Eye (tissue), 1 donor: Measurements from ENCODE around the gene DDX49.
A peak's percentile ranks its signal among the peaks of the same experiment; 100 is the strongest.
"Not testable (repeated sequence)": the region's sequence is repeated elsewhere in the genome, so short reads cannot be mapped to it uniquely, and the experiment has no call there.

Source experiments
- DNase-seq: peaks from one replicate; pipeline ENCODE4 v3.0.0-alpha.2; 2015

Gene DDX49

DNA sequence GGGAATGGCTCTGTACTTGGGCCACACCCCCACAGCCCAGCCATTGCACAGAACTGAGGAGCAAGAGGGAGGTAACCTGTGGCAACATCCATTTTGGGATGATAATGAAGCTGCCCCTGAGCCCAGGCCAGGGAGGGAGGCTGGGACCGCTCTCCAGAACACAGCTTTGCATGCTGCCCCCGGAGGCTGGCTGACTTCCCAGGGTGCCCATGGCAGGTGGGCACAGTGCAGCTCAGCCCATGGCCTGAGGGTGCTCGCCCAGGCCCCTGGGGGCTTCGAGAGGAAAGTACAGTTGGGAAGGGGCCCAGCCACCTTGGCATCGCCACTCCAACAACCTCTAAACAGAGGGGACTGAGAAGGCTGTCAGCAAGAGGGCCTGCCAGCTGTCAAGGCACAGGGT is 6.0 kb upstream of the DDX49 start:
- DNase-seq = no peak

DNA sequence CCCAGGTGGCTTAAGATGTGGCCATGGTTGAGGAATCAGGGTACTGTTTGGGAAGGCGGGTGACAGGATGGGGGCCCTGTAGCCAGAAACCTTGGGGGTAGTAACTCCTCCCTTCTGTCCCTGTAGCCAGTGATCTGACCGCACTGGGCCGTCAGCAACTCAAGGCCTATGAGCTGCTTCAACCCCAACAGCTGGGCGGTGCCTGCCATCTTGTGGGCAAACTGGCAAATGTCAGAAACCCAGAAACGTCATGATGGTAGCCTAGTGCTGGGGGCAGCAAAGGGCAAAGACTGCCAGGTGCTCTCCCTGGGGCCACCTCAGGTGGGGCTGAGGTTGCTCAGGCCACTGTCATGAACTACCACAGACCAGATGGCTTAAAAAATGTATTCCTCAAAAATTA is 3.9 kb upstream of the DDX49 start:
- DNase-seq = peak; percentile 65

DNA sequence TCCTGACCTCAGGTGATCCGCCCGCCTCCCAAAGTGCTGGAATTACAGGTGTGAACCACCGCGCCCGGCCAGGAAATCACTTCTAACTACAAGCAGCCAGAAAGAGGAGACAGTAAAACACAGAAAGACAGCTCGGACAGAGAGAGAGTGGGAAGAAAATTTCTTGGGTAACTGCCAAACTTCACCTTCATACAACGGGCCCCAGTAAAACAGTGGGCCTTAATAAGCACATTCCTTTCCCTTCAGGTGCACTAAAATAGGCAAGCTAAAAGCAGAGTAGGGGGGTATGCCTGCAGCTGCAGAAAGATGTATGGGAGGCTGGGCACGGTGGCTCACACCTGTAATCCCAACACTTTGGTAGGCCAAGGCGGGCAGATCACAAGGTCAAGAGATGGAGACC is 1.9 kb upstream of the DDX49 start:
- DNase-seq = not testable (repeated sequence)

DNA sequence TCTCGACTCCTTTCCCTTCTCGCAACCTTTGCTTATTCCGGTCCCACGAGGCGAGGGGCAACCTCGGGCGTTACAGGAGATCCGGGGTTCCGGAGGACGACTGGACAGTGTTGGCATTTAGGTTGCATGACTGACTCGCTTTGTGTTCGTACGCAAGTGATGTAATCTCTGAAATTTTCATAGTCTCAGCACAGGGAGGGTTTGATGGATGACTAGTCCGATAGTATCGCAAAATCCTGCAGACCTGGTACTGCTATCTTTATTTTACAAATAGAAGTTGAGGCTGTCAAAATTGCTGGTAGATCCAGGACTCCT is 342 bp downstream of the DDX49 start:
- DNase-seq = no peak

DNA sequence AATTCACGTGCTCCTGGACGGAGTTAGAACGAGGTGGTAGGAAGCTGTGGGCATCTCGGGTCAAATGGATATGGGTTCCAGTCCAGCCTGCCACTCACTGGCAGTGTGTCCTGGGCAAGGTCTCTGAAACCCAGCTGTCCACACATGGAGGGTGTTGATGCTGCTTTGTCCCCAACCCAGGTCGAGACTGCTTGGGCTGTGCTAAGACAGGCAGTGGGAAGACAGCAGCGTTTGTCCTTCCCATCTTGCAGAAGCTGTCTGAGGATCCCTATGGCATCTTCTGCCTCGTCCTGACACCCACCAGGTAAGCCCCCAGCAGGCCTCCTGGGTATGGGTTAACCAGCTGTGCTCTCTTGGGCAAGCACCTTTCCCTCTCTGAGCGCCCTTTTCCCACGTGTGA is 885 bp downstream of the DDX49 start:
- DNase-seq = no peak

DNA sequence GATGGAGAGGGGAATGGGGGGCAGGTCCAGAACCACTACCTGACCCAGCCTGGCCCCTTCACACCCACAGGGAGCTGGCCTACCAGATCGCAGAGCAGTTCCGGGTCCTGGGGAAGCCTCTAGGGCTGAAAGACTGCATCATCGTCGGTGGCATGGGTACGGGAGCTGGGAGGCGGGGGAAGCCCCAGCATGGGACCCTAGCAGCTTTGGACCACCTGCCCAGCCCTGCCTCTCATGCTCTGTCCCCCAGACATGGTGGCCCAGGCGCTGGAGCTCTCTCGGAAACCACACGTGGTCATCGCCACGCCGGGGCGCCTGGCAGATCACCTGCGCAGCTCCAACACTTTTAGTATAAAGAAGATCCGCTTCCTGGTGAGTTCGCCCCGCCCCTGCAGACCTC is 2.1 kb downstream of the DDX49 start:
- DNase-seq = no peak

DNA sequence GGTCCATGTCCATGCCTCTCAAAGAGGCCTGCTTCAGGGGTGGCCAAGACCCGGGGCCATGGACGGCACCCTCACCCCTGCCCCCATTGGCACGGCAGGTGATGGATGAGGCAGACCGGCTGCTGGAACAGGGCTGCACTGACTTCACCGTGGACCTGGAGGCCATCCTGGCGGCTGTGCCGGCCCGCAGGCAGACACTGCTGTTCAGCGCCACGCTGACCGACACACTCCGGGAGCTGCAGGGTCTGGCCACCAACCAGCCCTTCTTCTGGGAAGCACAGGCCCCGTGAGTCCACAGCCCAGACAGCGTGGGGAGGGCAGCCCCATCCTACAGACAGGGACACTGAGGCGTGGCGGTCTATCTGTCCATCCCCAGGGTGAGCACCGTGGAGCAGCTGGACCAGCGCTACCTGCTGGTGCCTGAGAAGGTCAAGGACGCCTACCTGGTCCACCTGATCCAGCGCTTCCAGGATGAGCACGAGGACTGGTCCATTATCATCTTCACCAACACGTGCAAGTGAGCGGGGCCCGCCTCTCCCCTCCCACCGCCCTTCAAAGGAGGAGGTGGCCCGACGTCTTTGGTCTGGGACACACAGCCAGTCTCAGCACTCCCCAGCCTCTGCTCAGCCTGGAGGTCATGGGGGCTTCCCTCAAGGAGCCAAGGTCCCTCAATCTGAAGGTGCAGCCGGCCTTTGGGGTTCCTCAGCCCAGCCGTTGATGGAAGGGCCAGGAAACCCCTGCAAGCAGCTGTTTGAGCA is 2.9 kb downstream of the DDX49 start:
- no peak for DNase-seq

DNA sequence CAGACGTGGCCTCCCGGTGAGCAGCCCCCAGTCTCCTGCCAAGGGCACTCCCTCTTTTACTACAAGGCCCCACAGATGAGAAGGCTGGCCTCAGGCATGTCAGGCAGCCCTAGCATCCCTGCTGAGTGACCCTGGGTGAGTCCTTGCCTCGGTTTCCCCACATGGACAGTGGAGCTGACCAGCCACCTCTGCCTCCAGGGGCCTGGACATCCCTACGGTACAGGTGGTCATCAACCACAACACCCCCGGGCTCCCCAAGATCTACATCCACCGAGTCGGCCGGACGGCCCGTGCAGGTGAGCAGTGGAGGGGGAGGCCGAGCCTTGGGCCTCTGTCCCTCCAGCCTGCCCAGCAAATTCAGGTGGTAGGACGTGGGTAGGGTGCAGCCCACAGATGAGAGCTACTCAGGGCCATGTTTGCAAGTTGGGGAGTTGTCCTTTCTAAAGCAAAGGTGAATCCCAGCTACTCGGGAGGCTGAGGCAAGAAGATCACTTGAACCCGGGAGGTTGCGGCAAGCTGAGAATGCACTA is 5.2 kb downstream of the DDX49 start:
- DNase-seq = no peak

DNA sequence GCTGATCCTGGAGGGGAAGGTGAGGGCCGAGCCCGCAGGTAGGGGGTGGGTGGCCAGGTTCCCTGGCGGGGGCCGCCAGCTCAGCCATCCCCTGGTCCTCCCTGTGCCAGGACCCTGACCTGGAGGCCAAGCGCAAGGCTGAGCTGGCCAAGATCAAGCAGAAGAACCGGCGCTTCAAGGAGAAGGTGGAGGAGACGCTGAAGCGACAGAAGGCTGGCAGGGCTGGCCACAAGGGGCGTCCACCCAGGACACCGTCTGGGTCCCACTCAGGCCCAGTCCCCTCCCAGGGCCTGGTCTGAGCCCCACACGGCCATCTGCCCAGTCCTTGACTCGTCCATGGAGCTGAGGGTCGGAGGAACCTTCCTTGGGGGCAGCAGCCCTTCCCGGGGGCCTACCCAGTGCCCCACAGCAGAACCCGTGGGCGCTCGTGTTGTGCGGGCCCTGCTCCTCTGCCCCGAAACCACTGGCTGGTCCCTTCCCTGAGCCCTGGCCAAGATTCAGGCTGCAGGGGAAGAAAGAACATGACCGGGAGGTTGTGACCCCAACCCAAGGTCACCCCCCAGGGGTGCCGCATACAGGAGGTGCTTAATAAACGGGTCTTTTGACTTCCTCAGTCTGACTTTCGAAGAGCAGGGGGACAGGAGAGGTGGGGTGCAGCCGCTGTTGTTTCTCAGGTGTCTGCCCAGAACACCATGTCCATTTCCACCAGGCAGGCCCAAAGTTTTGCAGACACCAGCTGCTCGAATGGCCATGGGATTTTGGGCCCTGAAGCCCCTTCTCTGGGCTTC is 8.7 kb downstream of the DDX49 start:
- no peak for DNase-seq

DNA sequence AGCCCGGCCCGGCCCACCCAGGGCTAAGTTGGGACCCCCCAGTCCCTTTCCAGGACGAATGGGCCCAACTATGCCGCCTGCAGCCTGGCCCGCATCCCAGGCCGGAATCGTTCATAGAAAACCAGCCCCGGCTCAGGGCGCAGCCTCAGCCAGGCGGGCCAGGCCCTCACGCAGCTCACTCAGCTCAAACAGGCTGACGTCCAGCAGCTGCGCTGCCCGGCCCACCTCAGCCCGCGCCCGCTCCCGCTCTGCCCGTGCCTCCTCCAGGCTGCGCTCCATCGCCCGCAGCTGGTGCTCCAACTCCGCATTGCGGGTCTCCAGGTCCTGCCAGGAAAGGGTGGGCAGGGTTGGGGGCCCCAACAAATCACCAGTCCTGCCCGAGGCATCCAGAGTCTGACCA is 9.8 kb downstream of the DDX49 start:
- DNase-seq = no peak

DNA sequence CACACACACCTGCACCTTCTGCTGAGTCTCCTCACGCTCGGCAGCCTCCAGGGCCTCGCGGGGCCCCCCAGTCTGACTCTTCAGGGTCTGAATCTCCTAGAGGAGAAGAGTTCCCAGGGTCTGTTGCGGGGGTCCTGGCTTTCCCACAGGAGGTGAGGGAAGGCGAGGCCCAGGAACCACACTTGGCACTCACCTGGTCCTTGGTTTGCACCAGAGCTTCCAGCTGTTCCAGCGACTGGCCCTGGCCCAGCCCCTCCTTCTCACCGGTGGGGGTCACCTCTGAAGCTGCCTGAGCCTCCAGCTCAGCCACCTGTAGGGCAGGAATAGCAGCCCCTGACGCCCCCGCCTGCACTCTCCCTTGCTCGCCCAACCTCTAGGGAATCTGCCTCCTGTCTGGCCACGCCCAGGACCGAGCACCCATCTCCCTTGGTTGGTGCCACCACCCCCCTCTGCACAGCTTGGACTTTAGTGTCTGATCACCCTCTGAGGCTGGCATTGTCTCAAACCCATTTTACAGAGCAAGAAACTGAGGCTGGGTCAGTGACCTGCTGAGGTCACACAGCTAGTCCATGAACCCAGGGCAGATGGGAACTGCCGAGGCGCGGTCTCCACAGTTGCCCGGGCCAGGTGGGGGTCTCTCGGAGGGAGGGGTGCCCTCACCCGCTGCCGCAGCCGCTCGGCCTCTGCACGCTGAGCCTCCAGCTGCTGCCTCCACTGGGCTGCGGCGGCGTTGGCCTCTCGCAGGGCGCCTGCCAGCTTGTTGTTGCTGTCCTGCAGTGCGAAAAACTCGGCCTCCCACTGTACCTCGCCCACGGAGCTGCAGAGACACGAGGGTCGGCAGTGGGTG is 12.0 kb downstream of the DDX49 start:
- no peak for DNase-seq

DNA sequence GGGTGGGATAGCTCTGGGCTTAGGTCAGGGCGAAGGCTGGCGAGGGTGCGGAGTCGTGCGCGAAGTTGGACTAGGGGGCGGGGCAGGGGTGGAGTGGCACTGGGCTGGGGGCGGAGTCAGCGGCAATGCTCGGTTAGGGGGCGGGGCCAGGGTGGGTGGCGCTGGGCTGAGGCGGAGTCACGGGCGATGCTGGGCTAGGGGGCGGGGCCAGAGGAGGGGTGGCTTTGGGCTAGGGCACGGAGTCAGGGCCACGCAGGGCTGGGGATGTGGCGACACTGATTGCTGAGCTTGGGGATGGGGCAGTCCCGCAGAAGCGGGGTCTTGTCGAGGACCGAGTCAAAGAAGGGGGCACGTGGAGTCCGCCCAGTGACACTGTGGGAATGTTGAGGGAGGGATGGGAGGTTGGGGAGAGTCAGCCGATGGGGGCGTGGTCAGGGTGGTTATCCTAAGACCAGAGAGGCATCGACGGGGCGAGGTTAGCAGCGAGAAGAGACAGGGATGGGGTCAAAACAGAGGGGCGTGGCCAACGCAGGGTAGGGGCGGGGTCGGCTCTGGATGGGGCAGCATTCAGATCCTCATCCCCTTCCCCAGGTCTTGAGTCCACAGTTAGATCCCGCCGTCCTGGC is 12.8 kb downstream of the DDX49 start:
- DNase-seq = peak; percentile 88

DNA sequence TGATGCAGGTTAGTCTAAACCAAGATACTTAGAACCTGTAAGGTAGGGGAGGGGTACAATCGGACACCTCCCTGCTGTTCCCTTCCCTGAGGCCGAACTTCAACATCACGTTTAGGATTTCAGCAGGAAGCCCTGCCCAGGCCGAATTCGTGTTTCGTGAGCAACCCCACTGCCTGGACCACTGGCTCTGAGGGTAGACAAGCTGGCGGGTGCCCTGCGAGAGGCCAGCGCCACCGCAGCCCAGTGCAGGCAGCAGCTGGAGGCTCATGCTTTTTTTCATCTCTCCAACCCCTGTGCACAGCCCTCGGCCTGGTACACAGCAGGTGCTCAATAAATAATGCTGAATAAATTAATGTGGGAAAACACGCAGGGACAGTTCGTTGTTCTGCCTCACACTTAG is 13.8 kb downstream of the DDX49 start:
- DNase-seq = no peak

DNA sequence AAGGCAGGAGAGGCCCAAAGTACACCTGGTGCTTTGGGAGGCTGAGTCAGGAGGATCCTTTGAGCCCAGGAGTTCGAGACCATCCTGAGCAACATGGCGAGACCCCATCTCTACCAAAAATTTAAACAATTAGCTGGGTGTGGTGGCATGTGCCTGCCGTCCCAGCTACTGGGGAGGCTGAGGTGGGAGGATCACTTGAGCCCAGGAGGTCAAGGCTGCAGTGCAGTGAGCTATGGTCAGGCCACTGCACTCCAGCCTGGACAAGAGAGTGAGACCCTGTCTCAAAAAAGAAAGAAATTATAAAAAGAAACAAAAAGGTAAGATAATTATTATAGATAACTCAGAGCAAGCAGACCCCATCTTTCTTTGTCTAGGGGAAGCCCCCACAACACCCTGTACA is 19.6 kb downstream of the DDX49 start:
- no peak for DNase-seq

DNA sequence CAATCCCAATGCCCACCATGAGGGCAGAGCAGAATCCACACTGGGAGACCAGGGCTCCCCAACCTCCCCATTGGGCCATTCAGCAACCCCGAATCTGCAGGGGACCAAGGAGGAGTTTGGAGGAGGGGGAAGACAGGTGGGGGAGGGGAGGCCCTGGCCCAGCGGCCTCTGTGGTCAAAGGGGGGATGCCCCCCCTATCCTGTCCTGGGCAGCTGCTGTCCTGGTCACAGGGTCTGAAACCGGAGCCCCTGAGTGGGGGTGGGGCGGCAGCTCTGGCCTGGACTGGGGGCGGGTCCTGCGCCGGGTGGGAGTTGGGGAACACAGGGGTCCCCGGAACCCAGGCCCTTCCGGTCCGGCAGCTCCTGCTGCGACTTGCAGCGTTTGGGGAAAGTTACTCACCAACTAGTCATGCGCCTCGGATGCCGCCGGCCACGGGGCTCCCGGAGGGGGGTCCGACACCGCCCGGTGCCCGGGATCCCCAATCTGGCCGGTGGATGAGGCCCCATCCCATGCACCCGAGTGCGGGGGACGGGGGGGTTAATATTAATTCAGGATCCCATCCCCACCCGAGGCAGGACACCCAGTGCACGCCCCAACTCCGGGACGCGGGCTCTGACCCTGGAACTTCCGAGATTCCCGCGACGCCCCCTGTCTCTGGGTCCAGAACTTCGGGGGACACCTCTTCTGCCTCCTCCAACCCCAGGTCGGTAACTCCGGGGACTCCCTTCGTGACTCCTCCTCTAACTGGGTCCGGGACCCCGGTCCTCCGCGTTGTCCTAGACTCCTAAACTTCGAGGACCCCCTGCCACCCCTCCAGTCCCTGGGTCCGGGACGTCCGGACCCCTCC is 20.6 kb downstream of the DDX49 start:
- DNase-seq = peak; percentile 82

DNA sequence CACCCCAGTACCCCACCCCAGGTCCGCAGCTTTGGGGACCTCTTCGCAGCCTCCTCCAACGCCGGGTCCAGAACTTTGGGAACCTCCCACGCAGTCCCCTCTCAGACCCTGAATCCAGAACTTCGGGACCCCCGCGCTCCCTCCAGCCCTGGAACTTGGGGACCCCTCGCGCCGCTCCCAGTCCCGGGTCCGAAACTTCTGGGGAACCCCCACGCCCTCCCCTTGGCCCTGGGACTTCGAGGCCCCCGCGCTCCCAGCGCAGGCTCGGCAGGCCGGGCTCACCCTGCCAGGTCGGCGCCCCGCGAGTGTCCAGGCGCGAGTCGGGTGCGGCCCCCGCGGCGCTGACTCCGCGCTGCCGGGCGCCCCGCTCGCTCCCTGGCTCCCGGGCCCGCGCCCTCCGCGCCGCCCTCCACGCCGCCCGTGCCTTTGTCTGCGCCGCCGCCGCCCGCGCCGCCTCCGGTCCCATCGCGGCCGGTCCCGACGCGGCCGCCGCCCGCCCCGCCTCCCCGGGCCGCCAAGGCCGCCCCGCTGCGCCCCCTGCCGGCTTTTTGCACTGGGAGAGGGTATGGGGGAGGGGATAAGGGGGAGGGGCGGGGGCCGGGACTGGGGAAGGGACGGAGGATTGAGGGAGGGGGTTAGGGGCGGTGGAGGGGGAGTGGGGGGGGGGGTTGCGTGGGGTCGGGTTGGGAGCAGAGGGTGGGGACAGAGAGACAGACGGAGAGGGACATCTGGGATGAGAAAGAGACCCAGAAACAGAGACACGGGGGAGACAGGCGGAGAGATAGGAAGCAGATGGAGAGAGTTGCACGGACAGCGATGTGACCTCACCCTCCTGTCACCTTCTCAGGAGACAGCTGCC is 21.5 kb downstream of the DDX49 start, which contains the start of gene HOMER3:
HOMER3 (minus strand) TSS at position 449 of the 859 bp plus-strand sequence. CDS start 2,235 bp downstream, outside the sequence.
- peak; percentile 90 for DNase-seq

DNA sequence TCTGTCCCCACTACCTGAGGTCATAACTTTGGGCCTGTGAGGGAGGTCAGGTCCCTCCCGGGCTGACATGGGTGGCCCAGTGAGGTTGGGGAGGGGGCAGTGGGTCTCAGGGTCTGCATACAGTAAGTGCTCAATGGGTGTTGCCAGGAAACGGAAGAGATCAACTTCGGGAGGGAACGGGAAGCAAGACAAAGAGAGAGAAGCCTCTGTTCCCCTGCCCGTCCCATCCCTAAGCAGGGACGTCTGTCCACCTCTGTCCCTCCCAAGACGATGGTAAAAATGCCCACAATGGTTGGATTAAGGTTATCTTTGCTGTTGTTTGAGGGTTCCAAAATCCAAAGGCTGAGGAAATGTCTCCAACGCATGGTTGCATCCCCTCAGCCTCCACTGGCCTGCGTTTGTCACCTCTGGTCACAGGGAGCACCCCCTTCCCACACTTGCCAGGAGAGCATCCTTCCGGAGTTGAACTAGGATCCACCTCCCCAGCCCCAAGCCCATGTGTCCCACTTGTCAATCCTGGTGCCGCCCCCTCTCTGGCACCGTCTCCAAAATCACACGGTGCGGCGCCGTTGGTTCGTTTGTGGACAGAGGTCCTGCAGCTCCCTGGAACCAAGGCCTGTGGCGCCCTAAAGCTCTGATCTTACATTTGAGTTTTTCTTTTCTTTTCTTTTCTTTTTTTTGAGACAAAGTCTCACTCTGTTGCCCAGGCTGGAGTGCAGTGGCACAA is 22.3 kb downstream of the DDX49 start:
- peak; percentile 22 for DNase-seq

DNA sequence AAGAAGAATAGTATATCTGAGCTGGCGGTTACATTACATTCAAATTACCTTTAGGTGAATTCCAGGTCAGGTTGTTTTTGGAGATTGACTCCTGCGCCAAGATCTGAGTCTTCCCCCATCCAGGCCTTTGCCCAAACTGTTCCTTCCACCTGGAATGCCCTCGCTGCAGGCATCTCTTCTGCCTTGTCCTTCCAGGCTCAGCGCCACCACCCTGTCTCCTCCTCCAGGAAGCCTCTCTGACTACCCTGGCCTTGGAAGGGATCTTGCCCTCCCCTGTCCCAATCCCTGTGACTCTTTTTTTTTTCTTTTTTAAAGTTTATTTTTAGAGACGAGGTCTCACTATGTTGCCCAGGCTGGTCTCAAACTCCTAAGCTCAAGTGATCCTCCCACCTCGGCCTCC is 23.2 kb downstream of the DDX49 start:
- no peak for DNase-seq

DNA sequence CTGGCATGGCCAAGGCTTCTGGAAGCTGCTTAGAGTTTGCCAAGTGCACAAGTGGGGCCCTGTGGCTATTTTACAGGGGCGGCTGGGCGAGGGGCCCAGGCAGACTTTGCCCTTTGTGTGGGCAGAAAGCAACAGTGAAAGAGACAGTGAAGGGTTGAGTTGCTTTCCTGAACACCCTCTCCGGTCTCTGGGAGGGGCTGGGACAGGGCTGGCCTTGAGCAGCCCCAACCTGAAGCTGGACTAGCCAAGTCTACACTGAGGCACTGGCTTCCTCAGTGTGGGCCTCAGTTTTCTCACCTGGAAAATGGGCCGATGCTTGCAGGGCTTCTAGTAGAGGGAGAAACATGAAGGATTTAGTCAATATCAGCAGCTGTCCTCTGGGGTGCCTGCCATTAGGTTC is 23.9 kb downstream of the DDX49 start:
- DNase-seq = no peak

DNA sequence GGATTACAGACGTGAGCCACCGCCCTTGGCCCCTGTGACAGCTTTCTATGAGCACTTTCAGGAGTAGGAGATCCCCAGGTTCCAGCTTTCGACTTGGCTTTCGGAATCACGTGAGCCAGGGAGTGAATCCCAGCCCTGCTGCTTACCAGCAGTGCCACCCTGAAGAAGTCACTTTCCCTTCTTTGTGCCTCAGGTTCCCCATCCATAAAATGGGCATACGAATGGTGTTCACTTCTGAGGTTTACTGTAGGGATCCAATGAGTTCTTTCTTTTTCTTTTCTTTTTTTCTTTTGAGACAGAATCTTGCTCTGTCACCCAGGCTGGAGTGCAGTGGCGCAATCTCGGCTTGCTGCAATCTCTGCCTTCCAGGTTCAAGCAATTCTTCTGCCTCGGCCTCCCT is 25.8 kb downstream of the DDX49 start:
- DNase-seq = no peak
